GM10266 (cell line): ENCODE results near the gene CTIF.

ENCODE experiments used
- DNase-seq: peaks from one replicate; pipeline ENCODE4 v3.0.0; 2012; ENCODE audit errors: extremely low spot score
- TF ChIP-seq, protein P1 (sequence below): IDR thresholded peaks from 2 replicates; pipeline ENCODE4 v1.5.1; 2012; ENCODE audit warnings: mild to moderate bottlenecking, low read depth; ENCODE audit not compliant: control insufficient read depth, insufficient read depth; ENCODE audit errors: missing control alignments

CTIF gene

DNA sequence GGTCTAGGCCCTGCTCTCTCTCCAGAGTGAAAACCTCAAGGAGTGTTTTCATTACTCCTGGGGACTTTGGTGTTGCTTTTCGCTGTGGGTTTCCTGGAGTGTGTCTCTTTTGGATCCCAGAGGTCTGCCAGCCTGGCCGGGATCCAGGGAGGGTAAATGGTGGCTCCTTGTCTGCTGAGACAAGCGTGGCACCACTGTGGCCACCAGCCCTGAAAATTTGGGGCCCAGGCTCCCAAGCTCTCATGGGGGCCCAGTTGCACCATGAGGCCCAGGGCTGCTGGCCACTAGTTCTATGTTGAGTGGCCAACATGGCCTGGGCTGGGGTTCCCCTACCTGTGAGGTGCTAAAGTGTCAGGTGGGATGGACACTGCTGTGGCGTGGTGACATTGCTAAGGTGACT, 144.8 kb downstream of the CTIF start:
- DNase-seq = no peak
- TF ChIP-seq, protein P1, sequence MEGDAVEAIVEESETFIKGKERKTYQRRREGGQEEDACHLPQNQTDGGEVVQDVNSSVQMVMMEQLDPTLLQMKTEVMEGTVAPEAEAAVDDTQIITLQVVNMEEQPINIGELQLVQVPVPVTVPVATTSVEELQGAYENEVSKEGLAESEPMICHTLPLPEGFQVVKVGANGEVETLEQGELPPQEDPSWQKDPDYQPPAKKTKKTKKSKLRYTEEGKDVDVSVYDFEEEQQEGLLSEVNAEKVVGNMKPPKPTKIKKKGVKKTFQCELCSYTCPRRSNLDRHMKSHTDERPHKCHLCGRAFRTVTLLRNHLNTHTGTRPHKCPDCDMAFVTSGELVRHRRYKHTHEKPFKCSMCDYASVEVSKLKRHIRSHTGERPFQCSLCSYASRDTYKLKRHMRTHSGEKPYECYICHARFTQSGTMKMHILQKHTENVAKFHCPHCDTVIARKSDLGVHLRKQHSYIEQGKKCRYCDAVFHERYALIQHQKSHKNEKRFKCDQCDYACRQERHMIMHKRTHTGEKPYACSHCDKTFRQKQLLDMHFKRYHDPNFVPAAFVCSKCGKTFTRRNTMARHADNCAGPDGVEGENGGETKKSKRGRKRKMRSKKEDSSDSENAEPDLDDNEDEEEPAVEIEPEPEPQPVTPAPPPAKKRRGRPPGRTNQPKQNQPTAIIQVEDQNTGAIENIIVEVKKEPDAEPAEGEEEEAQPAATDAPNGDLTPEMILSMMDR = no peak

DNA sequence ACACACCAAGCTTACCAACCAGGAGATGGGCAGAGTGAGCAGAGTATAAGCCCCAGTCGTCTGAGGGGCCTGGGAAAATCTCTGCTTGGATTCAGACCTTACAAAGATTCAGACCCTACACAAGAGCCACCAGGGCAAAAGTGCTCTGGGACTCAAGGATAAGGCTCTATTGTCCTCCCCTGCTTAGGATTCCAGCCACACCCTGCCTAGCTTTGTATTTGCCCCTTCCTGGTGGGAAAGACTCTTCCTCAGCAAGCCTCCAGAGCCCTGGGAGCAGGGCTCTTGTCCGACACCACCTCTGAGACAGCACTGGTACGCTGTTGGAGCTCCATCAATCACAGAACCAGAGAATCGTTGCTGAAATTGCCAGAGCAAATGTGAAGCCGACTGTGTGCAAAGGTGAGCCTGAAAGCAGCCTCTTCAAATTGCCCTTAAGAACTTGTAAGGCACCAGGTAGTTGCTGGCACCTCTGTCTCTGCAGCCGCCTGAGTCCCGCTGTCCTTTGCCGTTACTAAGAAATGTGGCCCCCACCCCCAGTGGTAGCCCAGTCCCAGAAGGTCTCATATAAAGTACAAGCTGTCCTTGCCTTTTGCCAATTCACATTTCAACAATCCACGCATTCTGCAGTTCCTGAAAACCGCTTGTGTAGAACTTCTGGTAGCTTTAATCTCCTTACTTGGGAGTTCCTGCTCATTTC, 148.7 kb downstream of the CTIF start:
- TF ChIP-seq, protein P1 = no peak
- DNase-seq = no peak

DNA sequence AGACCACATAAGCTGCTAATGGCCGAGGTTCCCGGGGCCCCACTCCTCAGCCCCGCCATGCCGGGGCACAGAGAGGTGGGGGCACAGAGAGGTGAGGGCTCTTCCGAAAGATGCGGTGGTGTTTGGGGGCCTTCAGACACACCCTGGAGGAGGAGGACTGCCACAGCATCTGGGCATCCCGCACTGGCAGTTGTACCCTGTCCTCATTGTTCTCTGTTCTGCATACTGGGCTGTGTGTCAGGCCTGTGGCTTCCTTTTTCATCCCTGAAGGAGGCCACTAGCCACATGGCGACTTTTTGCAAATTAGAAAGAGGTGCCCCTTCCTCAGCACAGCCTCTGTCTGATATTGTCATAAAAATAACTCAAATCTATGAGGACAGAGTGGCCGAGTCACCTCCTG, 150.1 kb downstream of the CTIF start:
- DNase-seq = no peak
- TF ChIP-seq, protein P1 = no peak

DNA sequence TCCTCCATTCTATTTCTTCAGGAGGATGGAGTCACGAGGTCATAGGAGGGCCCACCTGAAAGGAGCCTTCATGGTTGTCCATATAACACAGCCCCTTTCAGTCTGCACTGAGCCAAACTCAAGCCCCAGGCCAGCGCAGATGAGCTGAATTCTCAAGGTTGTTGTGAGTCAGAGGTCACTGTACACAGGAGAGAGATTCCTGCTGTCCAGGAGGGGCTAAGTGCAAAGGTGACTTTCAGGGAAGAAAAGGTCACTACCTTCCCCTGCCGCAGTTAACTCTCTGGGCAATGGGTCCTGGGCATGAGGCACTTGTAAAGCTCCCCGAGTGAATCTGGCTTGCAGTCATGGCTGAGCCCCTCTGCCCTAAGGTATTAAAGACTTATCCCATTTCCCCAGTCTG, 150.7 kb downstream of the CTIF start:
- TF ChIP-seq, protein P1 = no peak
- no peak for DNase-seq

DNA sequence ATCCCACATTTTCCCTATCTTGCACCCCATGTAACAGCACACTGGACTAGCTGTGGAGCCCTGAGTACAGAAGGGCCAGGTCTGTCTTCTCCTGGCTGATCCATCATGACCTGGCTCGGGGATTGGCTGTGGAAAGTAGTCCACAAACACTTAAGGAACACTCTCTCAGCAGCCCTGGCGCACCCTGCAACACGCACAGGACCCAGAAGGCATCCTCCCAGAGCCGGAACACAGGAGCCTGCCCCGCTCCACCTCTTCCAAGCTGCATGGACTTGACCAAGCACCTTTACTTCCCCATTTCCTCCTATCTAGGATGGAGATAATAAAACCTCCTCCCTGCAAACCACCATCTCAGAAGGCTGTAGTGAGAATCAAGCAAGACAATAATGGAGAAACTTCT, 151.7 kb downstream of the CTIF start:
- TF ChIP-seq, protein P1 = no peak
- DNase-seq = no peak

- no peak for DNase-seq
- TF ChIP-seq, protein P1 = no peak
Measured at GRCh38 chr18:48693006-48693405, 154.2 kb downstream of the CTIF start.

- no peak for DNase-seq
Measured at GRCh38 chr18:48693625-48694262, 154.9 kb downstream of the CTIF start.

More at GRCh38 chr18:48693625-48694262, 154.9 kb downstream of the CTIF start:
- TF ChIP-seq, protein P1 = no peak
